Hepatocyte (in vitro differentiated cells): ENCODE data around the gene MAPKAP1.

Experiments
- CTCF ChIP-seq: fragments of 200-600 bp; sonication (generic); IDR thresholded peaks from 2 replicates; pipeline ENCODE4 v1.5.1; 2016; ENCODE audit warnings: antibody characterized with exemption, mild to moderate bottlenecking; ENCODE audit not compliant: poor library complexity
- EZH2phosphoT487 ChIP-seq: fragments of 200-600 bp; sonication (generic); IDR thresholded peaks from one replicate; pipeline ENCODE4 v1.6.1; 2018; ENCODE audit warnings: antibody characterized with exemption, mild to moderate bottlenecking, low read depth, moderate library complexity; ENCODE audit not compliant: unreplicated experiment, severe bottlenecking

GRCh38 chr9:125747053-125747764 lies 40.2 kb upstream of the MAPKAP1 start, which contains the start of gene PBX3:
- no peak for TF ChIP-seq CTCF
- TF ChIP-seq EZH2phosphoT487: no peak
